ENCODE data around the gene IGFBP6. TPM values are rescaled to one million over a fixed set of nuclear protein-coding genes. Genes with fewer than 3 reads are reported as not detected.

Gene IGFBP6
- total RNA-seq, 1 donor = 577 TPM

GRCh38 chr12:53147181-53147580 is 49.7 kb downstream of the IGFBP6 start:
- H4K20me1 ChIP-seq (ENCODE audit: insufficient read depth, low read length) = no peaks in the 10 kb centered on the region
- TF ChIP-seq, protein P1, sequence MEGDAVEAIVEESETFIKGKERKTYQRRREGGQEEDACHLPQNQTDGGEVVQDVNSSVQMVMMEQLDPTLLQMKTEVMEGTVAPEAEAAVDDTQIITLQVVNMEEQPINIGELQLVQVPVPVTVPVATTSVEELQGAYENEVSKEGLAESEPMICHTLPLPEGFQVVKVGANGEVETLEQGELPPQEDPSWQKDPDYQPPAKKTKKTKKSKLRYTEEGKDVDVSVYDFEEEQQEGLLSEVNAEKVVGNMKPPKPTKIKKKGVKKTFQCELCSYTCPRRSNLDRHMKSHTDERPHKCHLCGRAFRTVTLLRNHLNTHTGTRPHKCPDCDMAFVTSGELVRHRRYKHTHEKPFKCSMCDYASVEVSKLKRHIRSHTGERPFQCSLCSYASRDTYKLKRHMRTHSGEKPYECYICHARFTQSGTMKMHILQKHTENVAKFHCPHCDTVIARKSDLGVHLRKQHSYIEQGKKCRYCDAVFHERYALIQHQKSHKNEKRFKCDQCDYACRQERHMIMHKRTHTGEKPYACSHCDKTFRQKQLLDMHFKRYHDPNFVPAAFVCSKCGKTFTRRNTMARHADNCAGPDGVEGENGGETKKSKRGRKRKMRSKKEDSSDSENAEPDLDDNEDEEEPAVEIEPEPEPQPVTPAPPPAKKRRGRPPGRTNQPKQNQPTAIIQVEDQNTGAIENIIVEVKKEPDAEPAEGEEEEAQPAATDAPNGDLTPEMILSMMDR (IDR thresholded peaks at IDR 0.05; ENCODE audit: extremely low read depth, low read depth, low read length) = no peak
- H3K27me3 ChIP-seq (ENCODE audit: insufficient read depth, low read length) = no peaks in the 10 kb centered on the region
- no peaks in the 10 kb centered on the region for H3K9me3 ChIP-seq (ENCODE audit: low read depth, low read length)
- H3K36me3 ChIP-seq (ENCODE audit: insufficient read depth, low read length) = no peaks in the 10 kb centered on the region
- no peak overlapping the region for H3K4me3 ChIP-seq (ENCODE audit: insufficient read depth, low read length)
- no peaks in the 10 kb centered on the region for H3K79me2 ChIP-seq (ENCODE audit: insufficient read depth, low read length)
- no peak overlapping the region for H3K27ac ChIP-seq (ENCODE audit: low read depth, low read length)
- H3K4me2 ChIP-seq (ENCODE audit: insufficient read depth, low read length) = no peak overlapping the region
- peaks cover 7% of the 10 kb centered on the region for H3K4me1 ChIP-seq (ENCODE audit: insufficient read depth, low read length)
- no peak overlapping the region for H2AFZ ChIP-seq (ENCODE audit: low read length)
- DNase-seq (ENCODE audit: insufficient read length, low spot score, missing footprints) = no peak

GRCh38 chr12:53147653-53148052 is 50.2 kb downstream of the IGFBP6 start:
- TF ChIP-seq, protein P1 (IDR thresholded peaks at IDR 0.05; ENCODE audit: extremely low read depth, low read depth, low read length) = no peak
- no peak for DNase-seq (ENCODE audit: insufficient read length, low spot score, missing footprints)
- no peaks in the 10 kb centered on the region for H3K79me2 ChIP-seq (ENCODE audit: insufficient read depth, low read length)

DNA sequence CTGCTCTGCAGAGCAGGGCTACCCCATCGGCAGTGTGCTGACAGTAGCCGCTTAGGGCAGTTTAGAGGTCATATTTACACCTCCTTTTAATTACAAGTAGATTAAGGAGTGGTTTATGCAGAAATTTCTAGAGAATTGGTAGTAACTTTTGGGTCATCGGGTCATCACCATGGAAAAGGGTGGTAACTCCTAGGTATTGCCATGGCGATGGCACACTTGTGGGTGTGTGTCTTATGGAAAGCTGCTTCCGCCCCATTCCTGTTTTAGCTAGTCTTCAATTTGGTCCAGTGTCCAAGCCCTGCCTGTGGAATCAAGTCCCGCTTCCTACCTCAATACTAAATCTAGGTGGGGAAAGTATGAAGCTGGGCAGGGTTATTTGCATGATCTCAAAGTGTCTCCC is 53.6 kb downstream of the IGFBP6 start:
- Histone ChIP-seq H3K27ac (ENCODE audit: low read depth, low read length) (no peak overlapping the region), H3K4me1 (ENCODE audit: insufficient read depth, low read length) (no peaks in the 10 kb centered on the region), H4K20me1 (ENCODE audit: insufficient read depth, low read length) (no peaks in the 10 kb centered on the region), H2AFZ (ENCODE audit: low read length) (no peak overlapping the region), H3K4me2 (ENCODE audit: insufficient read depth, low read length) (no peak overlapping the region), H3K27me3 (ENCODE audit: insufficient read depth, low read length) (no peaks in the 10 kb centered on the region), H3K36me3 (ENCODE audit: insufficient read depth, low read length) (no peaks in the 10 kb centered on the region), H3K4me3 (ENCODE audit: insufficient read depth, low read length) (no peak overlapping the region), H3K79me2 (ENCODE audit: insufficient read depth, low read length) (no peaks in the 10 kb centered on the region), H3K9me3 (ENCODE audit: low read depth, low read length) (no peaks in the 10 kb centered on the region)
- TF ChIP-seq, protein P1 (IDR thresholded peaks at IDR 0.05; ENCODE audit: extremely low read depth, low read depth, low read length) = no peak
- DNase-seq (ENCODE audit: insufficient read length, low spot score, missing footprints) = no peak

More at GRCh38 chr12:53147653-53148052, 50.2 kb downstream of the IGFBP6 start:
- Histone ChIP-seq H3K36me3 (ENCODE audit: insufficient read depth, low read length) (no peaks in the 10 kb centered on the region), H3K27me3 (ENCODE audit: insufficient read depth, low read length) (no peaks in the 10 kb centered on the region), H3K4me2 (ENCODE audit: insufficient read depth, low read length) (no peak overlapping the region), H3K27ac (ENCODE audit: low read depth, low read length) (no peak overlapping the region), H3K4me3 (ENCODE audit: insufficient read depth, low read length) (no peak overlapping the region), H3K9me3 (ENCODE audit: low read depth, low read length) (no peaks in the 10 kb centered on the region), H2AFZ (ENCODE audit: low read length) (no peak overlapping the region), H4K20me1 (ENCODE audit: insufficient read depth, low read length) (no peaks in the 10 kb centered on the region), H3K4me1 (ENCODE audit: insufficient read depth, low read length) (peaks cover 7% of the 10 kb centered on the region)

Small RNA genes lying within 50 kb of the gene (small RNA-seq; reads per million reads assigned to genes)
- gene HIGD1AP1 (not detected), gene MIR6757 (not detected), gene RNU6-333P (not detected)

Other genes starting within 250 kb of the IGFBP6 start
- gene KRT78, start 248.7 kb upstream of the IGFBP6 start, total RNA-seq = not detected in 2 replicates
- gene KRT8, start 192.6 kb upstream of the IGFBP6 start, total RNA-seq = 2.9 and 5.1 TPM in 2 replicates
- gene KRT18, start 148.5 kb upstream of the IGFBP6 start, total RNA-seq = 22.4 and 61.9 TPM in 2 replicates
- gene EIF4B, start 91.2 kb upstream of the IGFBP6 start, total RNA-seq = 1,135 and 1,332 TPM in 2 replicates
- 72.0 and 76.0 TPM in 2 replicates for gene TNS2, start 47.6 kb upstream of the IGFBP6 start, total RNA-seq
- 25.6 and 26.8 TPM in 2 replicates for gene SPRYD3, start 18.3 kb upstream of the IGFBP6 start, total RNA-seq
- gene SOAT2, start 5.8 kb downstream of the IGFBP6 start, total RNA-seq = not detected in 2 replicates
- 14.7 and 19.5 TPM in 2 replicates for gene ZNF740, start 83.1 kb downstream of the IGFBP6 start, total RNA-seq
- 9.1 and 9.4 TPM in 2 replicates for gene CSAD, start 83.3 kb downstream of the IGFBP6 start, total RNA-seq
- 0.88 and 1.1 TPM in 2 replicates for gene ITGB7, start 109.6 kb downstream of the IGFBP6 start, total RNA-seq
- 46.6 and 49.9 TPM in 2 replicates for gene RARG, start 134.5 kb downstream of the IGFBP6 start, total RNA-seq
- gene ESPL1, start 170.6 kb downstream of the IGFBP6 start, total RNA-seq = 0.72 and 1.8 TPM in 2 replicates
- 323 and 324 TPM in 2 replicates for gene PFDN5, start 197.9 kb downstream of the IGFBP6 start, total RNA-seq
- 32.9 and 34.2 TPM in 2 replicates for gene MYG1, start 202.0 kb downstream of the IGFBP6 start, total RNA-seq
- 37.4 and 39.8 TPM in 2 replicates for gene AAAS, start 223.9 kb downstream of the IGFBP6 start, total RNA-seq
- gene SP7, start 238.7 kb downstream of the IGFBP6 start, total RNA-seq = not detected in 2 replicates